IPS-18a (cell line): ENCODE results near the gene SKIC3.

ENCODE experiments used
- H3K27ac ChIP-seq: one replicate; pipeline ENCODE4 v1.5.1; 2013; ENCODE audit warnings: low read length
- H3K27me3 ChIP-seq: one replicate; pipeline ENCODE4 v1.6.1; 2013; ENCODE audit warnings: mild to moderate bottlenecking, low read length; ENCODE audit not compliant: control insufficient read depth, insufficient read depth
- H3K36me3 ChIP-seq: one replicate; pipeline ENCODE4 v1.6.1; 2013; ENCODE audit warnings: low read depth, low read length; ENCODE audit not compliant: control insufficient read depth
- H3K4me1 ChIP-seq: one replicate; pipeline ENCODE4 v1.6.1; 2013; ENCODE audit warnings: low read depth, low read length; ENCODE audit not compliant: control insufficient read depth
- H3K4me3 ChIP-seq: one replicate; pipeline ENCODE4 v1.5.1; 2013; ENCODE audit warnings: low read length
- H3K9ac ChIP-seq: one replicate; pipeline ENCODE4 v1.6.1; 2013; ENCODE audit warnings: mild to moderate bottlenecking, low read length, moderate library complexity
- H3K9me3 ChIP-seq: one replicate; pipeline ENCODE4 v1.6.1; 2013; ENCODE audit warnings: low read depth, low read length; ENCODE audit not compliant: control insufficient read depth

Gene SKIC3

DNA sequence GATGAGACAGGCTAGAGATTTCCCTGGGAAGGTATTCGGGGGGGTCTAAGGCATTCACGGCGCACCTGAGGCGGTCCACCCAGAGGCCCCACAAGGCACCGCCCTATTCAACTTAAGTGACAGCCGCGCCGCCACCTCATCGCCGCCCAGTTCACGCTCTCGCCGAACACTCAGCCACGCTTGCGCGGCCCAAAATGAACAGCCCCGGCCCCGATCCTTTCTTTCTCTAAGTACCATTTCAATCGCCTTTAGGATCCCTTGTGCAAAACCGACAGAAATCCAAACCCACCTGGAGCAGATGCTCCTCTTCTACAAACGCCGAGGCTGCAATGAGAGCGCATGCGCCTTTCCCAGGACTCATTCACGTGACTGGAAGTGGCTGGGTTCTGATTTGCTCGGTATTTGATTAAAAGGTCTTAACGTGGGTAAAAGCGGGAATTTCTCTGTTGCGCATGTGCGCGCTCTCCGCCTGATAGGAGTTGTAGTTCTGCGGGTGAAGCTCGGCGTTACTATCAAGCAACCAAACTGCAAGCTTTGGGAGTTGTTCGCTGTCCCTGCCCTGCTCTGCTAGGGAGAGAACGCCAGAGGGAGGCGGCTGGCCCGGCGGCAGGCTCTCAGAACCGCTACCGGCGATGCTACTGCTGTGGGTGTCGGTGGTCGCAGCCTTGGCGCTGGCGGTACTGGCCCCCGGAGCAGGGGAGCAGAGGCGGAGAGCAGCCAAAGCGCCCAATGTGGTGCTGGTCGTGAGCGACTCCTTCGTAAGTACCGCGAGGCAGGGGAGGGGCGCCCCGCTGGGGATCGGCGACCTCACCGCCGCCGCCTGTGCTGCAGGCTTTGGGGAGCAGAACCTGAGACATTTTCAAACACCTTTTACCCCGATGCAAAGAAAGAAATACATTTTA lies at the start of gene SKIC3, which contains the start of gene ARSK:
SKIC3 (minus strand) TSS at position 331 of the 902 bp plus-strand sequence. CDS start 7,827 bp downstream, outside the sequence.
ARSK (plus strand) TSS at position 455 of the 902 bp plus-strand sequence; CDS start at position 633, 178 bp downstream.
- Histone ChIP-seq H3K4me1 (peaks cover 10% of the 10 kb centered on the region), H3K4me3 (peak within 1 kb of the TSS; percentile 75), H3K9ac (peak within 1 kb of the TSS; percentile 66), H3K36me3 (peaks cover 3% of the 10 kb centered on the region), H3K27me3 (no peaks in the 10 kb centered on the region), H3K9me3 (no peaks in the 10 kb centered on the region), H3K27ac (peak within 1 kb of the TSS; percentile 6)

DNA sequence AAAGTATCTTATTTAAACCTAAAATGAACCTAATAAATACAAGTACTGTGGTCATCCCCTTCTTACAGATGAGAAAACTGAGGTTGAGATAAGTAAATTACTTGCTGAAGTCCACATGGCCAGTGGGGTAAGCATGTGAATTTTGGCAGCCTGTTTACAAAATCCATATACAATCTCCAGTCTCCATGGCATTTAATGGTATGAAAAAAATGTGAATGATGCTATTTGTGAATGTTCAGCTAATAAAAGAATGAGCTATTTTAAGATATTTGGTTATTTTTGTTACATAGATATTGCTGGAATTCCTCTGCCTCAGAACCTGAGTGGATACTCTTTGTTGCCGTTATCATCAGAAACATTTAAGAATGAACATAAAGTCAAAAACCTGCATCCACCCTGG lies 45.8 kb upstream of the SKIC3 start:
- no peaks in the 10 kb centered on the region for H3K27me3 ChIP-seq
- H3K4me1 ChIP-seq = no peaks in the 10 kb centered on the region
- no peaks in the 10 kb centered on the region for H3K9me3 ChIP-seq
- no peak overlapping the region for H3K4me3 ChIP-seq
- H3K36me3 ChIP-seq = peaks cover 4% of the 10 kb centered on the region
- no peak overlapping the region for H3K9ac ChIP-seq
- no peak overlapping the region for H3K27ac ChIP-seq

DNA sequence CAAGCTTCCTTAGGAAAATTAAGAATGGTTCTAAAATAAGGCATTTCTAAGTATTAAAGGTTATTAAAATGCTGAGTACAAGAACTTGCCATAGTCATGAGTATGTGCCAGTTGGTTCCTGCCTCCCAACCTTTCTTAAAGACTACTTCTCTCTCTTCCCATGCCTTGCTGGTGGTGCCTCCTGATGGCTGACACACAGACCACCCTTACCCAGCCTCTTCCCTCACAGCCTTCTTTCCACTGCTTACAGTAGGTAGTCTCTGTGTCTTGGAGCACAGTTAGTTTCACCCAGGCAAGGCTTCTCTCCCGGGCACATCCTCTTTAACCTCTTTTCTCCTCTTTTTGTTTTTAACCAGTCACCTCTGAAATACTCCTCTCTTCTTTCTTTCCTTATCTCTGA lies 44.5 kb upstream of the SKIC3 start:
- Histone ChIP-seq H3K36me3 (peaks cover 4% of the 10 kb centered on the region), H3K9ac (no peak overlapping the region)

DNA sequence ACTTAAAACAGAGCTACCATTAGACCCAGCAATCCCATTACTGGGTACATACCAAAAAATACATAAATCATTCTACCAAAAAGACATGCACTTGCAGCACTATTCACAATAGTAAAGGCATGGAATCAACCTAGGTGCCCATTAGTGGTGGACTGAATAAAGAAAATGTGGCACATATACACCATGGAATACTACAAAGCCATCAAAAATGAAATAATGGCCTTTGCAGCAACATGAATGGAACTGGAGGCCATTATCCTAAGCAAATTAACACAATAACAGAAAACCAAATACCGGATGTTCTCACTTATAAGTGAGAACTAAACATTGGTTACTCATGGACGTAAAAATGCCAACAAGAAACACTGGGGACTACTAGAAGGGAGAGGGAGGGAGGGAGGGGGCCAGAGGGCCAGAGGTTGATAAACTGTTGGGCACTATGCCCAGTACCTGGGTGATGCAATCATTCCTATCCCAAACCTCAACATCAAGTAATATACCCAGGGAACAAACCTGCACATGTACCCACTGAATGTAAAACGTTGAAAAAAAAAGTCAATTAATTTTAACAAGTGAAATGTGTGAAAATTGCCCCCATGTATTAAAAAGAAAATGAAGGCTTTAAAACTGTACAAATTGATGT lies 40.6 kb upstream of the SKIC3 start:
- H3K4me3 ChIP-seq = no peak overlapping the region
- H3K4me1 ChIP-seq = no peaks in the 10 kb centered on the region
- H3K9me3 ChIP-seq = no peaks in the 10 kb centered on the region
- H3K9ac ChIP-seq = no peak overlapping the region
- no peaks in the 10 kb centered on the region for H3K27me3 ChIP-seq
- no peak overlapping the region for H3K27ac ChIP-seq
- no peaks in the 10 kb centered on the region for H3K36me3 ChIP-seq

More for the DNA sequence above, 44.5 kb upstream of the SKIC3 start:
- no peaks in the 10 kb centered on the region for H3K27me3 ChIP-seq
- H3K4me3 ChIP-seq = no peak overlapping the region
- no peaks in the 10 kb centered on the region for H3K9me3 ChIP-seq
- no peak overlapping the region for H3K27ac ChIP-seq
- no peaks in the 10 kb centered on the region for H3K4me1 ChIP-seq

DNA sequence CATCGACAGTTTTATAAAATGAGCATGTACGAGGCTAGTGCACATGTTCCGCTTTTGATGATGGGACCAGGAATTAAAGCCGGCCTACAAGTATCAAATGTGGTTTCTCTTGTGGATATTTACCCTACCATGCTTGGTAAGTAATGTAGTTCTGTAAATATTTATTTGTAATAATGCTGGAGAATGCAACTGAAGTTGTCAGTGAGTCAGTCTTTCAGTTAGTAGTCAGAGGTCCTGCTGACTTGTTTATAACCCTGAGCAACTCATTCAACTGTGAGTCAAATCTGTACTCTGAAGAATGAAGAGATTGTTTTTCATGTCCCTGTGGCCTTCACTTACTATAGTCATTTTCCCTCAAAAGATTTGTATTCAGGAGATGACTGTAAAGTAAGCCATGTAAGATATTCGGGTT lies 36.7 kb upstream of the SKIC3 start:
- no peaks in the 10 kb centered on the region for H3K36me3 ChIP-seq
- H3K27ac ChIP-seq = no peak overlapping the region

DNA sequence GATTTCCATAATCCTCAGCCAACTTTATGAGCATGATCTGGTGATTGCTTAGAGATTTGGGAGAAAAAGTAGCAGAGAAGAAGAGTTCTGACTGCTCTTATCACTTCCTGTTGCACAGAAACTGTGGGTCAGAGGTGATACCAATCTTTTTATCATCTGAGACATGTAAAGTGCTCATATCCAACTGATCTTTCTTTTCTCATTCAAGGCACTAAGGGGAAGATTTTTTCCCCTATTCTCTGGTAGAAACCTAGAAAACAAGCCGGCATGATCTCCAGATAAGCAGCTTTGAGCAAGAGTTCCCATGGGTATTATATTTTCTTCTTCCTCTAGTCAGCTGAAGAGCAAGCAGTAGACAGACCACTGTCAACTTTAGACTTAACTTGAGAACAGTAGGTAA lies 36.1 kb upstream of the SKIC3 start:
- Histone ChIP-seq H3K4me3 (no peak overlapping the region), H3K36me3 (no peaks in the 10 kb centered on the region), H3K9ac (no peak overlapping the region), H3K27me3 (no peaks in the 10 kb centered on the region), H3K27ac (no peak overlapping the region), H3K4me1 (no peaks in the 10 kb centered on the region), H3K9me3 (no peaks in the 10 kb centered on the region)

More for the DNA sequence above, 36.7 kb upstream of the SKIC3 start:
- no peaks in the 10 kb centered on the region for H3K4me1 ChIP-seq
- H3K27me3 ChIP-seq = no peaks in the 10 kb centered on the region
- H3K4me3 ChIP-seq = no peak overlapping the region
- no peak overlapping the region for H3K9ac ChIP-seq
- H3K9me3 ChIP-seq = no peaks in the 10 kb centered on the region

DNA sequence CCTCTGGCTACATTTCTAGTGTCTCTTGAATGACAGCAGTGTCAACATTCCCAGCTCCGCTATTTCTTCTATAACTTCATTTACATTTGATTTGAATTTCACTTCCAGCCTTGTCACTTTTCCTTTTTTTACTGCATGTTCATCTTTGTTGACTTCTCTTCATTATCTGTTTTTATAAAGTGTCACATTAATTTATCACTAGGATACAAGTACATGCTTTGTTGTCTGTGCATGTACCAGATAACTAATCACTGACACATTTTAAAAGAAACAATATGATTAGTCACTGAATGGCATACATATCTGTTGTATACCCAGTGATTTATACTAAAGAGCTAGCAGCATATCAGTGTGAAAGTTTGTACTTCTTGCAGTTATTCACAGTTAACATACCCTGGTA lies 29.2 kb upstream of the SKIC3 start:
- Histone ChIP-seq H3K36me3 (no peaks in the 10 kb centered on the region), H3K9ac (no peak overlapping the region), H3K4me3 (no peak overlapping the region), H3K9me3 (no peaks in the 10 kb centered on the region), H3K4me1 (no peaks in the 10 kb centered on the region), H3K27ac (no peak overlapping the region), H3K27me3 (no peaks in the 10 kb centered on the region)

DNA sequence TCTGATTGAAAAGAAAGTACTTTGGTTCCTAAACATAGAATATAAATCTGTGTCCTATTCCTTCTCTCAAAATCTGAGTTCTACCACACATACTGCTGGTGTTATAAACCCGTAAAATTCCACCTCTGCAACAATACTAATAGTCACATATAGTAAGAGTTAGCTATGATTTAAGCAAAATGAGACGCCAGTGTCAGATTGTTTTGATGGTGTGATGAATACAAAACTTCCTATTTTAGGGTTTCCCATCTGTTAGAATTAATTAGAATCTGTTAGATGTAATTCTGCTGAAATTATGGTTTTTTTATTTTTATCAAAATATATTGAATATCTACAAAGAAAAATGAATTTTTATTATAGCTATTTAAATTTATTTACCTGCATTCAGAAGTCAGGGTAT lies 26.8 kb upstream of the SKIC3 start:
- Histone ChIP-seq H3K4me1 (no peaks in the 10 kb centered on the region), H3K27me3 (no peaks in the 10 kb centered on the region), H3K9me3 (no peaks in the 10 kb centered on the region), H3K9ac (no peak overlapping the region), H3K4me3 (no peak overlapping the region), H3K27ac (no peak overlapping the region), H3K36me3 (no peaks in the 10 kb centered on the region)

DNA sequence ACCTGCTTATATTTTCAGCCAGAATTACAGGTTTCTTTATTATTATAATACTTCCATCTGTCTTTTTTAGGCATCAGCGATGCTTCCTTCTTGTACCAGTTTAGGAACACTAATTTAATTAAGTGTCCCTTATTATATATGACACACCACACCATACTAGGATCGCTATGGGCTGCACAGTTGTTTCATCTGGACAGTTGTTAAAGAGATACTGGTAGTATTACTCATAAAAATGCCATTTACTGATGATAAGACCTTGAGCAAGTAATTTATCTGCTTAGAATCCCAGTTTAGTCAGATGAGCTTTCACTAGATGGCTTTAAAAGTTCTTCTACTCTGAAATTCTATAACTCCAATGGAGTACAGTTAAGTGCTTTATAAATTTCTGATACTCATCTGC lies 17.2 kb upstream of the SKIC3 start:
- no peak overlapping the region for H3K4me3 ChIP-seq
- H3K9ac ChIP-seq = no peak overlapping the region
- H3K27me3 ChIP-seq = no peaks in the 10 kb centered on the region
- H3K4me1 ChIP-seq = no peaks in the 10 kb centered on the region
- H3K27ac ChIP-seq = no peak overlapping the region
- peaks cover 3% of the 10 kb centered on the region for H3K36me3 ChIP-seq
- no peaks in the 10 kb centered on the region for H3K9me3 ChIP-seq

DNA sequence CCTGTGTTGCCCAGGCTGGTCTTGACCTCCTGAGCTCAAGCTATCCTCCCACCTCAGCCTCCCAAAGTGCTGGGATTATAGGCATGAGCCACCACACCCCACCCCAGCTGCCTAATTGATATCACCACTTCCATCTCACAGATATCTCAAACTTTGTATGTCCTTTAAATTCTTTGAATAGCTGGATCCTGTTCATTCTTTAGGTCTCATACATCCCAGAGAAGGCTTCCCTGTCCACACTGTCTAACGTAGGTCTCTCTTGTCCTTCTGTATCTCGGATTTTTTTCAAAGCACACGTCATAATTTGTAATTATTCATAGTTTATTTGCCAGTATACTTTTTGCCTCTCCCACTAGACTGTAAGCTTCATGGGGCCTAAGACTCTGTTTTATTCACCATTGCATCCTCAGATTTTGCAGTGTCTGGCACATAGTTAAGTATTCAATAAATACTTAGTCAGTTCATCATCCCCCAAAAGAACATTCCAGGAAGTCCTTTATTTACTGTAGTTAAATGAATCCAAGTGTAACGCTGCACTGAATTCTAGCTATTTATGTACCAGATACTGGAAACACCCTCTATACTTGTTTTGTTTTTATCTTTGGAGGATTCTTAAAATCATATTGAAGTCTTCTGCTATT lies 10.6 kb upstream of the SKIC3 start:
- no peak overlapping the region for H3K4me3 ChIP-seq
- H3K9me3 ChIP-seq = no peaks in the 10 kb centered on the region
- no peak overlapping the region for H3K27ac ChIP-seq

DNA sequence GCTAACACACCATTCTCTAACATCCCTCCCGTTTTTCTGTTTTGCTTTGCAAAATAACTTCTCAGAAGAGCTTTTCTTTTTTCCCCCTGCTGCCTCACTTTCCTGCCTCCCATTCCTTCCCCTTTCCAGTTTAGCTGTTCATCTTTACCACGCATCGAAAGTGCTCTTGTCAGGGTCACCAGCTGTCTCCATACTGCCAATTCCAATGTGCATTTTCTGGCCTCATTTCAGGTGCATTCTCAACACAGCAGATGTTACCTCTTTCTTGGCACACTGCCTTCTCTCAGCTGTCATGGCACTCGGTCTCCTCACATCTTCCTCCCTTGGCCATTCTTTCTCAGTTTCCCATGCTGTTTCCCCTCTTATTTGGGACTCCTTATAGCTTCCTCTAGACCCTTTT lies 9.7 kb upstream of the SKIC3 start:
- Histone ChIP-seq H3K36me3 (peaks cover 6% of the 10 kb centered on the region), H3K27me3 (no peaks in the 10 kb centered on the region), H3K4me1 (no peaks in the 10 kb centered on the region), H3K27ac (no peak overlapping the region), H3K9ac (no peak overlapping the region), H3K4me3 (no peak overlapping the region), H3K9me3 (no peaks in the 10 kb centered on the region)

More for the DNA sequence above, 10.6 kb upstream of the SKIC3 start:
- Histone ChIP-seq H3K36me3 (peaks cover 6% of the 10 kb centered on the region), H3K9ac (no peak overlapping the region), H3K4me1 (no peaks in the 10 kb centered on the region), H3K27me3 (no peaks in the 10 kb centered on the region)
